Activated gamma-delta T cell treated with Interleukin-2 at 50 U/mL for 16 hours (primary cell): ENCODE measurements around the gene DGKB.
"Not testable (repeated sequence)": the region's sequence is repeated elsewhere in the genome, so short reads cannot be mapped to it uniquely, and the experiment has no call there.

Experiments used
- DNase-seq: peaks from one replicate; pipeline ENCODE4 v3.0.0-alpha.2; 2020

DGKB gene

DNA sequence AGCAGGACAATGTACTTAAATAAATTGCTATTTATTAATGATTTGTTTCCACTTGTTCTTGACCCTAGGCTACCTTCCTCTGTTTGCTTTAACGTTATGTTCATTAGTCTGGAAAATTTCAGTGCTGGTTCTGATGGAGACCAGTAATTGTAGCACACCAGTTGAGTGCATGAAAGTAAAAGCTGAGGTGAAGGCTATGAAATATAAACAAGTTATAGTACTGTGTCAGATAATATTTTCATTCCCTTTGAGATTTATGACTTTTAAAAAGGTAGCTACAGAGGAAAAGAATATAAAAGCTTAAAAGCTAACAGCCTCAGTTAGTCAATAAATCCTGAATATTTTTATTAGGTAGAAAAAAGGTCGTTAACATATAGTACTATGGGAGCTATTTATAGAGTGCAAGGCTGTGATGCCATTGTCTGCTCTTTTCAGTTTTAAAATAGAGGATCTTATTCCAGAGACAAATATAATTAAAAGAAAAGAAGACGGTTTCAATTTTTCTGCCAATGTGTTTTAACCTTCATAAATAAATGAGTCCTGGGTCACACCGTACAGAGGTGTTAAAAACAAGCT lies 561.3 kb downstream of the DGKB start:
- DNase-seq: no peak

DNA sequence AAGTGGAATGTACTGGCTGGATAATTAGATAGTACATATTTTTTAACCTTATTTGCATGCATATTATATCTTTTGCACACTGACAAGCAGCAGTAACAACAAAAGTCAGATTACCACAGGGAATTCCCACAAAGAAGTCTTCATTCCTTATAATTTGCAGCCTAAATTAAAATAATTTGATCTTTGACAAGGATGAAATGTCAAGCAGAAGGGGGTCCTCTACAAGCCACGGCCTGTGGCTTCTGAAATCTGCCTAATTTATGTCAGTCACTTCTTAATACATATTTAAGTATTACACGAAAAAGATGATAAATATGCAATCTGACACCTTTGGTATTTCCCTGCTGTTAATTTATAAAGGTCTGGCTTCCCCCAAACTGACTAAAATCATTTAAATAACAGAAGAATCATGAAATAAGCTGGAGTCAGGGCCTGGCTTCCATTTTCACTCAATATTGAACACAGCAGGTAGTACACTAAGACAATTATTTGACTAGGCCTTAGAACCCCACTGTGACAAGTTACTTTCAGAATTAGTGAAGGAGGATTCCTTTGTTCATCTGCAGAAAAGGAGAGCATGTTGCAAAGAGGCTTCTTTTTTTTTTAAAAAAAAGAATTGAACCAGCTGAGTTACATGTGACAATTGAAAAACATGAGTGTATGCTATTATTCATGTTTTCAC lies 562.0 kb downstream of the DGKB start:
- no peak for DNase-seq

DNA sequence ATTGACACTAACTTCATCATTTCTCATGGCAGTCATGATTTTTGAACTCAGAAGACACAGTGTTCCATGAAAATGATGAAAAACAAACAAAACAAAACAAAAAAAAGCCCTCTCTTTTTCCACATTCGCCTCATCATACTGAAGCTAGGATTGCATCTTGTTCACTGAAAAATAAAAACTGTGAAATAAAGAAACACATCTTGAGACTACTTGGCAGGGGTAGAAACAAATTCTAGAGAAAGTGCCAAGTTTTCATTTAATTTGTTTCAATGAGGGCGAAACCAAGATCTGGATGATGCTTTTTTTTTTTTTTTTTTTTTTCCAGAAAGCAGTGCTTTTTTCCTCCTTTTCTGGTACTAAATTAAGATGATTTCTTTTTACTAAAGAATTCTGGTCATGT lies 562.7 kb downstream of the DGKB start:
- no peak for DNase-seq

DNA sequence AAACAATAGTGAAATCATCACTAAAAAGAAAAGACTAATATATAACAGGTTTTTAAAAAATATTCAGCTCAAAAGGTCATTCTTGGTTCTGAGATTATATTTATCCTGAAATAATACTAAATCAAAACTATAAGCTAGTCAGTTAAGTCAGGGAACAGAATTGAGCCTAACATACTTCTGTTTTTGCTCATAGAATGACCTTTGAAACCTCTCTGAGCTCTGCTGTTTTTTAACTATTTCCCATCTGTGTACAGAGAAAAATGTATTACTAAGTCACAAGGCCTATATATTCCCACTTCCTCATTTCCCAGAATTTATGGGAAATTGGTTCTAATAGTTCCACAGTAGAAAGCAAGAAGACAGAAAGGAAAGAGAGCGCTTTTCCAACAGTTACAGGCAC lies 566.3 kb downstream of the DGKB start:
- DNase-seq: no peak

DNA sequence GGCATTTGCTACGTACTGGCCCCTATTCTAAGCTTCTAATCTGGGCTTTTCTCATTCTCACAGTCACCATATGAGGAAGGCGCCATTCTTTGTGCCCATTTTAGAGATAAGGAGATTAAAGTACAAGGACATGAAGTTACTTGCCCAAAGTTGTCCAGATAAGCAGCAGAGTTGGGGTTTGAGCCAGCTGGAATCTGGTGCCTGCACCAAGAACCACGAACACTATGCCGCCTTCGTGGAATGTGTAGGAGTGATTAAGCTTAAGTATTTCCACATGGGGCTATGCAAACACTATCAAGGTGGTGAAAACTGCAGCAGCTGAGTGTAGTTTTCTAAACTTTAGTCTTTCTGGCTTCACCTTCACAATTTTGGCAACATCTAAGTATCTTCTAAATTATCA lies 570.4 kb downstream of the DGKB start:
- DNase-seq: no peak

DNA sequence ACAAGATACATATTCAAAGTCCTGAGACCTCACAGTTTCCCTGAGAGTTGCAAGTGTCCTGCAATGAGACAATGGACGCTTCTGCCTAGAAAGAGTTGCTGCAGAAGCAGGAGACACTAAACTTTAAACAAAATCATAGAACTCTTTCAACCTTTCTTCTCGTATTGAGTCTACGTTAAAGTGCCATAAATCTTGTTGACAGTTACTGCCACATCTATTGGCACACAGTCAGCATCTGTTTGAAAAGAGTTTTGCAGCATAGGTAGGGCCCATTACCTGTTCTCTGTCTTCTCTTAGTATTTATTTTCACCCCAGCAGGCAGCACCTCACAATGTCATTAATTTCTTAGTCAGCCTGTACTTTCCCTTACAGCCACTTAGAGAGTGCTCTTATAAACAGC lies 577.8 kb downstream of the DGKB start:
- DNase-seq: no peak

DNA sequence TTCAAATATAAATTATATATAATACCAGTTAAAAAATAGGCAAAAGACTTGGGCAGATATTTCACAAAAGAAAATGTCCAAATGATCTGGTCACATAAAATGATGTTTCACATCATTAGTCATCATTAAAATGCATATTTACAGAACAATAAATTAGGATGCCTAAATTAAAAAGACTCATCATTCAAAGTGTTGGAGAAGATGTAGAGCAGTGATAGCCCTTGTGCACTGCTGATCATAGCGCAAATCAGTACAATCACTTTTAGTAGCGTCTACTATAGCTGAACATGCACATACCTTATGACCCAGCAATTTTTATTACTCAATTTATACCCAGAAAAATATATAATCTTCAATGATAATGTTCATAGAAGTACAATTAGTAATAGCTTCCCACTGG lies 579.8 kb downstream of the DGKB start:
- no peak for DNase-seq

DNA sequence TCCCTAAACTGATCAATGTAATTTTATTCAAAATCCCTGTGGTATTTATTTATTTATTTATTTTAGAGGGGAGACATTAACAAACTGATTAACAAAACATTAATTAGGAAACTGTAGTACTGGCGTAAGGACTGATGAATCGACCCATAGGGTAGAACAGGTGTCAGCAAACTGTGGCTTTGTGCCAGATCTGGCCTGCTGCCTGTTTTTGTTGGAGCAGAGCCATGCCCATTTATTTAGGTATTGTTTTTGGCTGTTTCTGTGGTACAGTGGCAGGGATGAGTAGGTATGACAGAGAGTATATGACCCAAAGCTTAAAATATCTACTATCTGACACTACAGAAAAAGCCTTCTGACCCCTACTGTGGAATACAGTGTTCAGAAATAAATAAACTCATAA lies 580.6 kb downstream of the DGKB start:
- no peak for DNase-seq

DNA sequence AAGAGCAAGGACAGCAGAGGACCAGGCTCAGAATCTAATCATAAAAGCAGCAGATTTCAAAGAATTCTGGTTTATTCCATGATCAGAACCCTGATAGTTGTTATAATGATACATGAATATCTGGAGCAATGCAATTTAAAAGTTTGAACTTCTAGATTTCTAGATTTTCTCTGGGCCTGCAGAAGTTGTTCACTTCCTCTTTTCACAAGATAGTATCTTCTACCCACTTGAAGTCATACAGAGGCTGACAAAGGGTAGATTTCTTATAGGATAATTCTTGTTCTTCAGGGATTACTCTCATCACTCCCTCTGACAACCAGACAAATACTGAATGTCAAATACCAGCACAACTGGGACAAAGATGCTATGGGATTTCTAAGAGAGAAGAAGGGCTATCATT lies 593.1 kb downstream of the DGKB start:
- DNase-seq: no peak

DNA sequence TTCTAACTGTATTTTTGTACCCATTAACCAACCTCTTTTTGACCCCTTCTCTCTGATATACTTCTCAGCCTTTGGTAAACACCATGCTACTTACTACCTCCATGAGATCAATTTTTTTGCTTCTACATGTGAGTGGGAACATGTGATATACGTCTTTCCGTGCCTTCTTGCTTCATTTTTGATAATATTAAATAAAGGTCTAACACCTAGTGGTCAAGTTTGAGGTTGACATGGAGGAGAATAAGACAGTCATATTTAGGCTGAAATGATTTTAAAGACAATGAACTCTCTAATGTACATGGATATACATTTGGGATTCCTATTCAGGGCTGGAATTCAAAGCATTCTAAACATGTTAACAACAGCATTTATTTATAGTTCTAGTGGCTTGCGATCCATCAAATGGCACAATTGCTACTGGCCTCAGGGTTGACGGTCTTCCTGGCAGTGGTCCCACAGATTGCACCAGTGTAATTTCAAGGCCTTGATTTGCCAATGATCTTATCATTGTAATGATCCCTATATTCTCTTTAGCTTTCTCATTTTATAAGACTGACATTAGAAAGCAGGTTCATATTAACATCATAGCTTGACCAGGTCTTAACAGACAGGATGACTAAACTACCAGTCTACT lies 597.2 kb downstream of the DGKB start:
- no peak for DNase-seq

DNA sequence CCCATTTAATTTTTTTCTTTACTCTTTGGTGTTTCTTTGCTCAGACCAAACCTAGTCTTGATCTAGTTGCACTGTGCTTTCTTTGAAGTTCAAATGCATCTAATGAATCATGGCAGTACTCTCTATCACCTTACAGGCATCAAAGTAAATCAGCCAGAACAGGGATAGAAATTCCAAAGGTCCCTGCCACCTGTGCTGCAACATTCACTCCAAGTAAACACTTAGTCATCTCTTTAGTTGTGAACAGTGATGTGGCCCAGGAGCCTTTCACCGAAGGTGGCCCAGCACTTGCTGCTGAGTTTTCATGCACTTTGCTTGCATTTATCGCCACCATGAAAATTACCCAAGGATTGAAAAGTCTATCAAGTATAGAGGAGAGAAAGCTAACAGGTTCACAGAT lies 599.0 kb downstream of the DGKB start:
- DNase-seq: no peak

DNA sequence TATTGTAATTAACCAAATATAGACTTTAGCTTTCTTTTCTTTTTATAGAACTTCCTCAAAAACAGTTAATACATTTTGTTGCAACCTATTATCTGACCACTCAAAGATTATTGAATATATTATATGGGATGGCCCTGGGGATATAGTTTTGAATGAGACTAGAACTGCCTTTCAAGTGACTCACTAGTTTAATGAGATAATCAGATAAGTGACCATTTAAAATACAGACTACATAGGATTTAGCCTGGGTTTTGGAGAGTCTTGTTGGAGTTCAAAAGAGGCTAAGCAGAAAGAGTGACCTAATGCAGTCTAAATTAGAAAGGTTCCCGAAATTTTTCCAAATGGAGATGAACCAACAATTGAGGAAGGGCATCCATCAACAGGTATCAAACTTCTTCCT lies 607.9 kb downstream of the DGKB start:
- no peak for DNase-seq

DNA sequence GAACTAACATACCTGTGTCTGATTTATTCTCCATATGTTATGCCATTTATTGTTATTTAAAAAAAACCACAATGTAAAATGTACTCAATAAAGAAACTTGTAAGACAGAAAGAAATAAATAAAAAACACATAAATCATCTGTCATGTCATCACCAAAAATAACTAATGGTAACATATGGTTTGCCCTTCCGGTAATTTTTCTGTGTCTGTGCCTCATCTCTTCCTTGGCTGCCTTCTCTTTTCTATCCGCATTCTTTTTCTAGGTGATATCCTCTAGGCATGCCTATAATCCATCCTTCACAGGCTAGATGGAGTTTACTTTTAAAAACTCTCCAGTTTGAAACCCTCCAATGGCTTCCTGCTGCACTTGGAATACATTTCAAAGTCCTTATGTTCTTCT lies 609.1 kb downstream of the DGKB start:
- DNase-seq: no peak

DNA sequence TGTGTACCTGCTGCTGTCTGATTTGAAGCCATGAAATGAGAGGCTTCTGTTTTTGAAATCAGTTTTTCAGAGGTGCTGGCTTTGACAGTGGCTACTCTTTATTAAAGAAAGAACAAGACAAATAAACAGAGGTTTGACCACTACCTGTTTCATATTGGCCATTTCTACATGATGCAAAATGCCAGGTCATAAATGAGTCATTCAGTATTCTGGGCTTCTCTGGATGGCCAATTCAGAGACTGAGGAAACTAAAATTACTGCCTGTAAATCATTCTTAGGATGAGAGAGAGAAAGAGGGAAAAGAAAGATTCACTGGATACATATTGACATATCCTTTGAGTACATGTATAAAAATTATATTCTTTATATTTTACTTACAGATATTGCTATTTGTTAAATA lies 609.8 kb downstream of the DGKB start:
- DNase-seq: no peak

DNA sequence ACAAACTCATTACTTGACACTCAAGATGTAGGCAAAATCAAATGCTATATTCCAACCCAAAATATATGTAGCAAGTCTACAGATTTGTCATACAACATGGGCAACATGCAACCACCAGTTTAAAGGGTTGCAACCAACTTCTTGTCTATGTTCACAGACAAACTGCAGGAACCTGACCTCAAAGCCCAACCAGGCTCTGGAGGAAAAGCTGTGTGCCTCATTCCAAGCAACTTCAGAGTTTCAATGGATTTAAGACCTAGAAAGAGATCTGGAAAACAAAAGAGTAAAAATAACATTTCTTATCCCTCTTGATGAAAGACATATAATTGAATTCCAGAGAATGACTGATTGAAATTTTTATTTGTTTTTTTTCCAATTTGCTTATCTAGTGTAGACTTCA lies 612.6 kb downstream of the DGKB start:
- DNase-seq: no peak

DNA sequence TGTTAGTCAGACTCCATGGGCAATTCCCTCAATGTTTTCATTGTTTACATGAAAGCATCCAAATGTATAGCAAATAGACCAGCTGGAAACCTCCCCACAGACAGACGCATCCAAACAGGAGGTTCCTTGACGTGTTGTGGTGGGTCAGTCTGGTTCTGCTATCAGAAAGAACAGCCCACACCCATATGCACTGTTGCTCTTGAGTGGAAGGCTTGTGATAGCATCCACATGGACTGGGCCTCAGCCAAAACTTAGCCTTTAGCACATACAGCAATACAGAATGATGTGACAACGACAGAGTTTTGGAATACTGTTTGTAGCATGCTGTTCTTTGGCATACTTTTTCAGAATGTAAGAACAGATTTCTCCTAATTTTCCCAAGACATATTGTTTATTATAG lies 613.9 kb downstream of the DGKB start:
- no peak for DNase-seq

DNA sequence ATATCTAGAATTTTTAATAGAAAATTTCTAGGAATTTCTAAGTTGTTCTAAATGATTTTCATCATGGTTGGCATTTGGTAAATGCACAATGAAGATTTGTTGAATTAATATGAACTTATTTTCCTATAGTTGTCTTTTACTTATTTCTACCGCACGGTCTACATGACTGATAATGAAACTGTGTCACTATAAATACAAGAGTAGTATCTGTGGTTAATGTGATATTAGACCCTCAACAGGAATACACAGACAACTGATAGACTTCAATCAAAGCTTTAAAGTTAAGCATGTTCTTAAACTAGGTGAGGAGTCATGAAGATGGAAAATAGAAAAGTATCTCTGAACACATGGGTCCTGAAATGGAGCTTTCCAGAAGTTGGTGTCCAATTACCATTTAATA lies 615.2 kb downstream of the DGKB start:
- DNase-seq: no peak

DNA sequence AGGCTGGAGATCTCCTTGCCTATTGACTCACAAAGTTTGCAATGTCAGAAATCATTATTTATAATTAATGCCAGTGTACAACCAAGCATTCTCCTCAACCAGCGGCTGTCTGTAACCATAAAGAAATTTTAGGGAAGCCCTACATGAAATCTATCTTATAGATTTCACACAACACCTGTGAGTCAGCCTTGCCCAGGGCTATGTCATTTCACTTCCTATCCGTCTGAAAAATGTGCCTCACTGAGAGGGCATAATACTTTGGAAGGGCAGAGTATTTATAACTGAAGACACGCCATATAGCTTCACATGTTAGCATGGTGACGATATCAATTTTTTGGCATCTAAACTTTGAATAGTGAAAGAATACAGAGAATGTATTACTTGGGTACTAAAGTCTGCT lies 616.5 kb downstream of the DGKB start:
- DNase-seq: no peak

DNA sequence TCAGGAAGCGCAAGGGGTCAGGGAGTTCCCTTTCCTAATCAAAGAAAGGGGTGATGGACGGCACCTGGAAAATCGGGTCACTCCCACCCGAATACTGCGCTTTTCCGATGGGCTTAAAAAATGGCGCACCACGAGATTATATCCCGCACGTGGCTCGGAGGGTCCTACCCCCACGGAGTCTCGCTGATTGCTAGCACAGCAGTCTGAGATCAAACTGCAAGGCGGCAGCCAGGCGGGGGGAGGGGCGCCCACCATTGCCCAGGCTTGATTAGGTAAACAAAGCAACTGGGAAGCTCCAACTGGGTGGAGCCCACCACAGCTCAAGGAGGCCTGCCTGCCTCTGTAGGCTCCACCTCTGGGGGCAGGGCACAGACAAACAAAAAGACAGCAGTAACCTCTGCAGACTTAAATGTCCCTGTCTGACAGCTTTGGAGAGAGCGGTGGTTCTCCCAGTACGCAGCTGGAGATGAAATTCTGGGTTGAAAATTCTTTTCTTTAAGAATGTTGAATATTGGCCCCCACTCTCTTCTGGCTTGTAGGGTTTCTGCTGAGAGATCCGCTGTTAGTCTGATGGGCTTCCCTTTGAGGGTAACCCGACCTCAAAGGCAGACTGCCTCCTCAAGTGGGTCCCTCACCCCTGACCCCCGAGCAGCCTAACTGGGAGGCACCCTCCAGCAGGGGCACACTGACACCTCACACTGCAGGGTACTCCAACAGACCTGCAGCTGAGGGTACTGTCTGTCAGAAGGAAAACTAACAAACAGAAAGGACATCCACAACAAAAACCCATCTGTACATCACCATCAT lies 623.3 kb downstream of the DGKB start:
- not testable (repeated sequence) for DNase-seq

DNA sequence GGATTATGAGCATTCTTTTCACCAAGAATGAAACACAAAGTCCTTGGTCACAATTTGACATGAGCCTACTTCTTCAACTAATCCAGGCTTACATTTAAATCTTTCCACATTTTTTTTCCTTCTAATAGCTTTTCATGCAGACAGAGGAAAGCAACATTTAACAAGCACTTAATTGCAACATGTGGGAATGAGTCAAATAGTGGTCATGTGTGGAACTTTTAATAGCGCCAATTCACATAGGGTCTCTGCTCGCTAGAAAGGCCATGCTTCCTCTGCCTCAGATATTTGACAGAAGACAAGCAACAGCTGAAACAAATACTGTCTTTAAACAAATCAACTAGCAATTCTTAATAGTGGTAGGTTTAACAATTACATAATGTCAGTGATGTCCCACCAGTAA lies 627.2 kb downstream of the DGKB start:
- no peak for DNase-seq

DNA sequence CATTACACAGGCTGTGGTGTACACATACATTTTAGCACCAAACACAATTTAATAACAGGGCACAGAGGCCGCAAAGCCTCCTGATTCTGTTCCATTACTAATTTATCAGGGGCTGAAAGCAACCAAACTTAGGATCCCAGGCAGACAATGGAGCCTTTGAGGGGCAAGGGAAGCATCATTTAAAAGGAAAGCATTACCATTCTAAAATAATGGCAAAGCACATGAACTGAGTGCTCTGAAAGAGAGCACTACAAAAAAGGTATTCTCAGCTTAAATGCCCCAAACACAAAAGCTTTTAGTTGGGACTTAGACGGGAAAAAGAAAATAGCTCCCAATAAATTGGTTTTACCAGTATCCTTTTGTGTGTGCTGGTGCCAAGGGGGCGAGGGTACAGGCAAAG lies 631.1 kb downstream of the DGKB start:
- no peak for DNase-seq

DNA sequence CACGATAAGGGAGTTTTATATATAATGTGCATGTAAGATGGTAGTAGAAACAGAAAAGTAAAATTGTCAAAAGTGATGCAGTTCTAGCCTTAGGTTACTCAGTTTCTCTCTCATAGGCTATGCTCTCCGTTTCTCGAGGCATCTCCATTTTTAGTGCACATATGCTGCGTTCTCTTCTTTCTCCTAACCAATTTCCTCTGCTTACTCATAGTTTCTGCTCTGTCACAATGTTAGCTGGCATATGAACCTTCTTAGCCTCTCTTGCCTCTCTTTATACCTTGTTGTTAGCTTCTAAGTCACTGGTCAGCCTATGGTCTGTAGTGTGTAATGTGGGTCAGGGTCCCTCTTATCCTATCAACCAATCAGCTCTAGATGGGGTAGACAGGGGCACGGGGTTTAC lies 632.5 kb downstream of the DGKB start:
- DNase-seq: no peak

DNA sequence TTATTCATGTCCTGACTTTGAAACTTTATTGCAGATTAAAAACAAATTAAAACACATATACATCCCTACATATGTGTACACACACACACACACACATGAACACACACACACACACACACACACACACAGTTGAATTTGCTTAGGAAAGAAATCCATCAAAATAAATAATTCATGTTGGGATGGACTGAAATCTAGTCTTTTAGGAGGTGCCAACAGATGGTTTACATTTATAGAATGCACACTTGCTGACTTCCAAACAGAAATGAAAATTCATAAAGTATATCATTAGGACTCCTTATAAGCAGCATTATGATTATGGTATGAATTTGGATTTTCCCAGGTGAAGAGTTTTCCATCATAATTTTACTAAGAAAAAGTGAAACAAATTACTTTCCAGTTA lies 642.5 kb downstream of the DGKB start:
- no peak for DNase-seq

DNA sequence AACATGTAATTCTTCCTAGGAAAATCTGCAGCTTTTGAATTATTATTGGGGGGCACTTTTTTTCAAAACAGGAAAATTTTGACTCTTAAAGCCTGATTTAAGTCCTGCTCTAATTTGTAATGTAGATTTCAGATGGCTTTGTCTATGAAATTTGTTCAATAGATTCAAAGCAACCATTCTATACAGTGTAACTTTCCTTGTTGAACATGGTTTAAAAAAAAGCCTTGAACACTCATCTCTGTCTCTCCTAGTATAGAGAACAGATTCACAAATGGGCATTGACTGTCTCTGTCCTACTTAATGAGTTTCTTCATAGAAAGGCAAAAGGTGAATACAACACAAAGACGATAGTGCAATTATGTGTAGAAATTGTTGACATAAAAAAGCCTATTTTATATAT lies 643.7 kb downstream of the DGKB start:
- DNase-seq: no peak
